ENCODE data around the gene SCN4A. TPM values are rescaled to one million over a fixed set of nuclear protein-coding genes. Genes with fewer than 3 reads are reported as not detected.
"Not testable (repeated sequence)": the region's sequence is repeated elsewhere in the genome, so short reads cannot be mapped to it uniquely, and the experiment has no call there.

SCN4A gene
- total RNA-seq, 1 donor from 2014 or later = 0.14 TPM

- H3K36me3 Mint-ChIP-seq (ENCODE audit: low read depth) = peaks cover 3% of the 10 kb centered on the region
- no peak overlapping the region for H3K27ac Mint-ChIP-seq
- no peak for DNase-seq (ENCODE audit: low spot score)
- peaks cover 30% of the 10 kb centered on the region for H3K4me1 Mint-ChIP-seq (ENCODE audit: low read depth)
- peaks cover 9% of the 10 kb centered on the region for H3K27me3 Mint-ChIP-seq (ENCODE audit: low read depth)
- H3K9me3 Mint-ChIP-seq = peaks cover 6% of the 10 kb centered on the region
- intact Hi-C loops (cut with micrococcal nuclease) = loop anchor here (5.0 kb wide), 1 partner anchor 40 kb away; no protein-coding TSS in a partner anchor
- H3K4me3 Mint-ChIP-seq (ENCODE audit: low read depth) = no peak overlapping the region
Observed at GRCh38 chr17:63987221-63988126, 14.8 kb upstream of the SCN4A start.

- Mint-ChIP-seq H3K4me3 (ENCODE audit: low read depth) (no peak overlapping the region), H3K36me3 (ENCODE audit: low read depth) (peaks cover 6% of the 10 kb centered on the region), H3K9me3 (peaks cover 10% of the 10 kb centered on the region), H3K27me3 (ENCODE audit: low read depth) (peaks cover 3% of the 10 kb centered on the region), H3K4me1 (ENCODE audit: low read depth) (peaks cover 28% of the 10 kb centered on the region), H3K27ac (peak overlapping the region; percentile 7)
- no peak for DNase-seq (ENCODE audit: low spot score)
- intact Hi-C loops (cut with micrococcal nuclease) = loop anchor here (5.0 kb wide), 1 partner anchor 40 kb away; no protein-coding TSS in a partner anchor
Observed at GRCh38 chr17:63986821-63987220, 14.1 kb upstream of the SCN4A start.

DNA sequence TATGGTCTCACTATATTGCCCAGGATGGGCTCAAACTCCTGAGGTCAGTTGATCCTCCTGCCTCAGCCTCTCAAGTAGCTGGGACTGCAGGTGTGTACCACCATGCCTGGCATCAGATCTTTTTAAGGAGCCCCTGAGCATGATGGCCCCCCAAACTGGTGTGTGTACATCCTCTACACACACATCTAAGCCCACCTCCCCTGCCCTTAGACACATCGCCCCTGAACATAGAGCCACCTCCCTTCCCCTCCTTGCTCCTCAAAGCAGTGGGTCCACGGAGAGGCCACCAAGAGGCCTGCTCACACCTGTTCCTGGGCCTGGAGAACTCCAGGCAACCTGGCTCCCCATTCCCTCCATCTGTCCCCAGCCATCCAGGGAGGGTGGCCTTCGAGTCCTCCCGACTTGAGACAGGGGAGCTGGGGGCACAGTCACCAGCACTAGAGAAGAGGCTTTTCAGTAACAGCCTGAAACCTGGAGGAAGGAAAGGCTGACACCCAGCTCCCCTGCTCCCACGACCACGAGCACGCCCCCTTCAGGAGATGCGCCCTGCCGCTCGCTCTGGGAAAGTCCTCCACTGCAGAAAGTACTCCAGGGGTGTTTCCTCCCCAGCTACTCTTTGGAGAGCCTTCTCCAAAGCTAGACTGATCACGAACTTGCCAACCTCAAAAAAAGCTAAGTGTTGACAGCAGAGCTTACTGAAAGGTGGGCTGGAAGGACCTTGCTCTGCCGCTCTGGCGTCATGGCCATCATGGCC is 12.8 kb upstream of the SCN4A start:
- peak overlapping the region; percentile 73 for H3K27ac Mint-ChIP-seq
- intact Hi-C loops (cut with micrococcal nuclease) = loop anchor here (2.0 to 5.0 kb wide), 2 partner anchors 38 to 67 kb away; partner anchors contain the start of gene GH1
- H3K27me3 Mint-ChIP-seq (ENCODE audit: low read depth) = no peaks in the 10 kb centered on the region
- H3K4me3 Mint-ChIP-seq (ENCODE audit: low read depth) = no peak overlapping the region
- peaks cover 11% of the 10 kb centered on the region for H3K9me3 Mint-ChIP-seq
- peaks cover 24% of the 10 kb centered on the region for H3K4me1 Mint-ChIP-seq (ENCODE audit: low read depth)
- H3K36me3 Mint-ChIP-seq (ENCODE audit: low read depth) = peaks cover 6% of the 10 kb centered on the region
- no peak for DNase-seq (ENCODE audit: low spot score)

GRCh38 chr17:63984651-63985386 is 12.1 kb upstream of the SCN4A start:
- intact Hi-C loops (cut with micrococcal nuclease) = loop anchor here (2.0 to 5.0 kb wide), 2 partner anchors 38 to 66 kb away; partner anchors contain the start of gene GH1
- Mint-ChIP-seq H3K27me3 (ENCODE audit: low read depth) (no peaks in the 10 kb centered on the region), H3K9me3 (peaks cover 11% of the 10 kb centered on the region), H3K4me1 (ENCODE audit: low read depth) (peaks cover 18% of the 10 kb centered on the region), H3K36me3 (ENCODE audit: low read depth) (peaks cover 6% of the 10 kb centered on the region), H3K27ac (peak overlapping the region; percentile 73), H3K4me3 (ENCODE audit: low read depth) (no peak overlapping the region)
- peak; percentile 50 for DNase-seq (ENCODE audit: low spot score)

- H3K4me3 Mint-ChIP-seq (ENCODE audit: low read depth) = no peak overlapping the region
- intact Hi-C loops (cut with micrococcal nuclease) = loop anchor here (2.0 kb wide), 1 partner anchor 65 kb away; the partner anchor contains the start of gene GH1
- H3K27ac Mint-ChIP-seq = no peak overlapping the region
- H3K36me3 Mint-ChIP-seq (ENCODE audit: low read depth) = peaks cover 6% of the 10 kb centered on the region
- H3K4me1 Mint-ChIP-seq (ENCODE audit: low read depth) = peaks cover 15% of the 10 kb centered on the region
- no peaks in the 10 kb centered on the region for H3K27me3 Mint-ChIP-seq (ENCODE audit: low read depth)
- DNase-seq (ENCODE audit: low spot score) = no peak
- H3K9me3 Mint-ChIP-seq = peaks cover 11% of the 10 kb centered on the region
Observed at GRCh38 chr17:63984236-63984635, 11.5 kb upstream of the SCN4A start.

GRCh38 chr17:63983320-63983719 is 10.6 kb upstream of the SCN4A start:
- intact Hi-C loops (cut with micrococcal nuclease) = no loop called here
- Mint-ChIP-seq H3K27ac (no peak overlapping the region), H3K36me3 (ENCODE audit: low read depth) (peaks cover 6% of the 10 kb centered on the region), H3K27me3 (ENCODE audit: low read depth) (no peaks in the 10 kb centered on the region), H3K4me3 (ENCODE audit: low read depth) (no peak overlapping the region), H3K9me3 (peaks cover 11% of the 10 kb centered on the region), H3K4me1 (ENCODE audit: low read depth) (peaks cover 15% of the 10 kb centered on the region)
- no peak for DNase-seq (ENCODE audit: low spot score)

DNA sequence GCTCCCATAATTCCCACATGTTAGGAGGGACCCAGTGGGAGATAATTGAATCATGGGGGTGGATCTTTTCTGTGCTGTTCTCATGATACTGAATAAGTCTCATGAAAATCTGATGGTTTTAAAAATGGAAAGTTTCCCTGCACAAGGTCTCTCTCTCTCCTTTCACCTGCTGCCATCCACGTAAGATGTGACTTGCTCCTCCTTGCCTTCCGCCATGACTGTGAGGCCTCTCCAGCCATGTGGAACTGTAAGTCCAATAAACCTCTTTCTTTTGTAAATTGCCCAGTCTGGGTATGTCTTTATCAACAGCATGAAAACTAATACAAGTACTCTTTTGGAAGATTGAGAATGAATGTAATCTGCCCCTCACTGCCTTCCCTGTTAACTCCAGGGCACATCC is 9.9 kb upstream of the SCN4A start:
- intact Hi-C loops (cut with micrococcal nuclease); H3K36me3 Mint-ChIP-seq (ENCODE audit: low read depth); H3K4me3 Mint-ChIP-seq (ENCODE audit: low read depth); H3K27me3 Mint-ChIP-seq (ENCODE audit: low read depth); H3K27ac Mint-ChIP-seq; DNase-seq (ENCODE audit: low spot score): not testable (repeated sequence)
- Mint-ChIP-seq H3K9me3 (peaks cover 11% of the 10 kb centered on the region), H3K4me1 (ENCODE audit: low read depth) (peaks cover 15% of the 10 kb centered on the region)

DNA sequence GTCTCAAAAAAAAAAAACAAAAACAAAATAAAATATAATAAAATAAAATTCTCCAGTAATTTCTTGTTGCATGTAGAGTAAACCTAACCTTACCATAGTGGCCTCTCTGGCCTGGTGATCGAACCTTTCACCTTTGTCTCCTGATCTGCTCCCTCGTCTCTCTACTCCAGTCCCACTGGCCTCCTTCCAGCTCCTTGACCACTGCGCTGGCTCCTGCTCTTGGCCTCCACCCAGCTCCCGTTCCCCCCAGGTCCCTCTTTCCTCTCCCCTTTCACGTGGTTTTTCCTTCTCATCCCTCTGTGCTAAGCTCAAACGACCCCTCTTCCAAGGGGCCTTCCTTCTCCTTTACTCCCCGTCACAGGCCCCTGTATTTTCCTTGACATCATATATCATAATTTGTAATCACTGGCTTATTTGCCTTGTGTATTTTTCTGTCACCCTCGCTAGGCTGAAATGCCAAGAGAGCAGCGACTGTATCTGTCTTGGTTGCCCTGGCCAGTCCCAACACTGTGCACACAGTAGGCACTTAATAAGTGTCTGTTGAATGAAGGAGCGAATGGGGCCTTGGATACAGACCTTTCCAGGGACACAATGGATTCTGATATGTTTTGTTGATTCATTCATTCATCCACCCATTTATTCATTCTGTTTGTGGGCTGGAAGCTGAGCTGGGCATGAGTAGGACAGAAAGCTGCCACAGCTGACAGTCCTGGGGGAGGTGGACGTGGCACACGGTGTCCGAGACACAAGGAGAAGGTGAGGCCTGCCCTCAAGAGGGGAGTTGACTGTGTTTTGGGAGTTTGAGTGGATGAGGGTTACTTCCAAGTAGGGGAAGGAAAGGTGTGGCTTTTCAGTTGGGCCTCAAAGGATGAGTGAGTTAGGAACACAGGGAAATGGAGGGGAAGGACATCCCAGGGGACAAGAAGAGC is 5.8 kb upstream of the SCN4A start:
- Mint-ChIP-seq H3K4me3 (ENCODE audit: low read depth) (no peak overlapping the region), H3K27ac (no peak overlapping the region), H3K4me1 (ENCODE audit: low read depth) (peaks cover 15% of the 10 kb centered on the region), H3K36me3 (ENCODE audit: low read depth) (peaks cover 6% of the 10 kb centered on the region), H3K27me3 (ENCODE audit: low read depth) (no peaks in the 10 kb centered on the region), H3K9me3 (peaks cover 11% of the 10 kb centered on the region)
- DNase-seq (ENCODE audit: low spot score) = no peak
- intact Hi-C loops (cut with micrococcal nuclease) = no loop called here

GRCh38 chr17:63976702-63977101 is 4.0 kb upstream of the SCN4A start:
- intact Hi-C loops (cut with micrococcal nuclease) = no loop called here
- peaks cover under 1% of the 10 kb centered on the region for H3K9me3 Mint-ChIP-seq

GRCh38 chr17:63975541-63976092 is 2.9 kb upstream of the SCN4A start:
- Mint-ChIP-seq H3K36me3 (ENCODE audit: low read depth) (no peaks in the 10 kb centered on the region), H3K9me3 (no peaks in the 10 kb centered on the region), H3K27ac (no peak overlapping the region), H3K4me3 (ENCODE audit: low read depth) (no peak overlapping the region), H3K4me1 (ENCODE audit: low read depth) (peaks cover 15% of the 10 kb centered on the region), H3K27me3 (ENCODE audit: low read depth) (no peaks in the 10 kb centered on the region)
- no peak for DNase-seq (ENCODE audit: low spot score)
- intact Hi-C loops (cut with micrococcal nuclease) = no loop called here

More at GRCh38 chr17:63976702-63977101, 4.0 kb upstream of the SCN4A start:
- no peaks in the 10 kb centered on the region for H3K36me3 Mint-ChIP-seq (ENCODE audit: low read depth)
- no peak overlapping the region for H3K27ac Mint-ChIP-seq
- no peak for DNase-seq (ENCODE audit: low spot score)
- H3K4me3 Mint-ChIP-seq (ENCODE audit: low read depth) = no peak overlapping the region
- H3K4me1 Mint-ChIP-seq (ENCODE audit: low read depth) = peaks cover 15% of the 10 kb centered on the region
- no peaks in the 10 kb centered on the region for H3K27me3 Mint-ChIP-seq (ENCODE audit: low read depth)

GRCh38 chr17:63974594-63975192 is 2.0 kb upstream of the SCN4A start:
- intact Hi-C loops (cut with micrococcal nuclease) = no loop called here

More at GRCh38 chr17:63974594-63975192, 2.0 kb upstream of the SCN4A start:
- Mint-ChIP-seq H3K9me3 (no peaks in the 10 kb centered on the region), H3K27me3 (ENCODE audit: low read depth) (no peaks in the 10 kb centered on the region), H3K36me3 (ENCODE audit: low read depth) (no peaks in the 10 kb centered on the region), H3K4me3 (ENCODE audit: low read depth) (no peak overlapping the region), H3K27ac (no peak overlapping the region), H3K4me1 (ENCODE audit: low read depth) (peaks cover 15% of the 10 kb centered on the region)
- DNase-seq (ENCODE audit: low spot score) = no peak
